Dendritic cell treated with granulocyte-macrophage colony-stimulating factor and Interleukin-4, amounts not matched to agents 40 ng/mL and 50 ng/mL, for 4 days (primary cell): Measurements from ENCODE around the gene GNG2.

ENCODE experiments used
- H3K27ac Mint-ChIP-seq: one replicate; pipeline ENCODE4 v1.8.0; 2022; ENCODE audit warnings: mild to moderate bottlenecking, mixed read lengths
- H3K27me3 Mint-ChIP-seq: one replicate; pipeline ENCODE4 v1.8.0; 2022; ENCODE audit warnings: mild to moderate bottlenecking, mixed read lengths
- H3K36me3 Mint-ChIP-seq: one replicate; pipeline ENCODE4 v1.8.0; 2022; ENCODE audit warnings: low read depth, mixed read lengths
- H3K4me1 Mint-ChIP-seq: one replicate; pipeline ENCODE4 v1.8.0; 2022; ENCODE audit warnings: low read depth, mixed read lengths
- H3K4me3 Mint-ChIP-seq: one replicate; pipeline ENCODE4 v1.8.0; 2022; ENCODE audit warnings: mild to moderate bottlenecking, moderate library complexity, mixed read lengths
- H3K9me3 Mint-ChIP-seq: one replicate; pipeline ENCODE4 v1.8.0; 2022; ENCODE audit warnings: mixed read lengths
- intact Hi-C: fragments of 100-400 bp; cut with micrococcal nuclease; formaldehyde crosslinking; loops from one replicate; pipeline ENCODE4 v1.15.0; 2022

Gene GNG2

GRCh38 chr14:51924600-51924999 is 64.2 kb downstream of the GNG2 start:
- Mint-ChIP-seq H3K36me3 (no peaks in the 10 kb centered on the region), H3K4me3 (no peak overlapping the region), H3K27me3 (no peaks in the 10 kb centered on the region), H3K4me1 (peaks cover 14% of the 10 kb centered on the region), H3K27ac (no peak overlapping the region), H3K9me3 (no peaks in the 10 kb centered on the region)
- intact Hi-C loops, result no loop called here

DNA sequence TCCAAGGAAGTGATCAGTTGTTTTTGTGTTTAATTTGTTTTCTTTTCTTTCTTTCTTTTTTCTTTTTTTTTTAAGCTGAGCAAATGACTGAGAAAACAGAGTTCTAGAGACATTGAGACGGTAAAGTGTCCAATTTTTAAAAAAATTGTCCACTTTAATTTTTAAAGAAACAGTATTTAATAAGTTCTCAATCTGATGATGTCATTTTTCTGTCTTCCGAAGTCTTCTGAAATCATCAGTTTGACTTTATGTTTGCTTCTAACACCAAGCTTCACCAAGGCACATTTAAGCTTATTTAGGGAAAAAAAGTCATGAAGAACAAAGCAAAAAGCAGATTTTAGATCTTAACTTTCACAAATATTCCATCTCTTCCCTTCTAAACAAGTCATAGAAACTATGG is 65.6 kb downstream of the GNG2 start:
- peaks cover 2% of the 10 kb centered on the region for H3K9me3 Mint-ChIP-seq
- no peaks in the 10 kb centered on the region for H3K36me3 Mint-ChIP-seq
- intact Hi-C loops, result no loop called here
- peaks cover 21% of the 10 kb centered on the region for H3K4me1 Mint-ChIP-seq
- H3K27ac Mint-ChIP-seq, result no peak overlapping the region
- H3K4me3 Mint-ChIP-seq, result no peak overlapping the region
- no peaks in the 10 kb centered on the region for H3K27me3 Mint-ChIP-seq

- intact Hi-C loops, result no loop called here
- H3K27me3 Mint-ChIP-seq, result no peaks in the 10 kb centered on the region
- H3K4me1 Mint-ChIP-seq, result peaks cover 26% of the 10 kb centered on the region
- no peaks in the 10 kb centered on the region for H3K36me3 Mint-ChIP-seq
- no peak overlapping the region for H3K27ac Mint-ChIP-seq
- H3K9me3 Mint-ChIP-seq, result peaks cover 6% of the 10 kb centered on the region
- no peak overlapping the region for H3K4me3 Mint-ChIP-seq
Measured at GRCh38 chr14:51926449-51926848, 66.0 kb downstream of the GNG2 start.

- Mint-ChIP-seq H3K36me3 (no peaks in the 10 kb centered on the region), H3K27me3 (no peaks in the 10 kb centered on the region), H3K27ac (no peak overlapping the region), H3K4me1 (peaks cover 29% of the 10 kb centered on the region), H3K9me3 (peaks cover 9% of the 10 kb centered on the region), H3K4me3 (no peak overlapping the region)
- intact Hi-C loops, result no loop called here
Measured at GRCh38 chr14:51928568-51928967, 68.2 kb downstream of the GNG2 start.

DNA sequence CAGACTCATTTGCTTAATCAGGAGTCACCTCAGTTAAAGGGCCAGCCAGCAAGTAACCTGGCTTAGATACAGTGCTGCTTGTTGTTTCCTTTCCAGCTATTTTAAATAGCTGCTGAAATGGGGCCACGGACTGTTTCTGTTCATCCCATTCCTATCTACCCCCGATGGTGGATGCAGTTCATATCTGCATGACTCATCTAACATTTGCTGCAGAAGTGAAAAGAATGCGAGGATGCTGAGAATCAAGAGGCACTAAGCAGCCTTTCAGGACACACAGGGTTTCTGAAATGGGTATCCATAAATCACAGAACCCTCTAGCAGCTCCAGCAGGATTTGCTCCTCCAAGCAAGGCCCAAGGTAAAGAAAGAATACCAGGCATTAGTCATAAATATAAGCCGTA is 68.8 kb downstream of the GNG2 start:
- no peak overlapping the region for H3K4me3 Mint-ChIP-seq
- intact Hi-C loops, result no loop called here
- peaks cover 9% of the 10 kb centered on the region for H3K9me3 Mint-ChIP-seq
- peaks cover 30% of the 10 kb centered on the region for H3K4me1 Mint-ChIP-seq
- no peaks in the 10 kb centered on the region for H3K36me3 Mint-ChIP-seq
- no peak overlapping the region for H3K27ac Mint-ChIP-seq
- no peaks in the 10 kb centered on the region for H3K27me3 Mint-ChIP-seq

GRCh38 chr14:51929910-51930682 is 69.7 kb downstream of the GNG2 start:
- Mint-ChIP-seq H3K4me3 (no peak overlapping the region), H3K4me1 (peaks cover 26% of the 10 kb centered on the region), H3K27me3 (no peaks in the 10 kb centered on the region), H3K9me3 (peaks cover 9% of the 10 kb centered on the region), H3K27ac (no peak overlapping the region), H3K36me3 (no peaks in the 10 kb centered on the region)
- intact Hi-C loops, result no loop called here

DNA sequence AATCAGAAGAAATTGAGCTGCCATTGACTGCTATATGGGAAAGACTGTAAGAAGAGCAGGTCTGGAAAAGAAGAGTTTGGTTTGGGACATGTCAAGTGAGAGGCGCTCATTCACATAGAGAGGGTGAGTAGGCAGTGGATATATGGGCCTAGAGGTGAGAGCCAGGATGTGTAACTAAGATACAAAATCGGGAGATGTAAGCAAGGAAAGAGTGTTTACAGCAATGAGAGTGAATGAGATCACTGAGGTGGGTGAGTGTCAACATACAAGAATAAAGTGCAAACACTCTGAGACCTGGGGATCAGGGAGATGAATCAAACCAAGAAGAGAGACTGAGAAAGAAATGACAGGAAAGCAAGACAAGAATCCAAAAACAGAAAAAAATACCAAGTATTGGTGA is 70.9 kb downstream of the GNG2 start:
- H3K4me1 Mint-ChIP-seq, result peaks cover 26% of the 10 kb centered on the region
- peaks cover 9% of the 10 kb centered on the region for H3K9me3 Mint-ChIP-seq
- H3K27me3 Mint-ChIP-seq, result no peaks in the 10 kb centered on the region
- H3K36me3 Mint-ChIP-seq, result no peaks in the 10 kb centered on the region
- H3K27ac Mint-ChIP-seq, result no peak overlapping the region
- no peak overlapping the region for H3K4me3 Mint-ChIP-seq
- intact Hi-C loops, result no loop called here

DNA sequence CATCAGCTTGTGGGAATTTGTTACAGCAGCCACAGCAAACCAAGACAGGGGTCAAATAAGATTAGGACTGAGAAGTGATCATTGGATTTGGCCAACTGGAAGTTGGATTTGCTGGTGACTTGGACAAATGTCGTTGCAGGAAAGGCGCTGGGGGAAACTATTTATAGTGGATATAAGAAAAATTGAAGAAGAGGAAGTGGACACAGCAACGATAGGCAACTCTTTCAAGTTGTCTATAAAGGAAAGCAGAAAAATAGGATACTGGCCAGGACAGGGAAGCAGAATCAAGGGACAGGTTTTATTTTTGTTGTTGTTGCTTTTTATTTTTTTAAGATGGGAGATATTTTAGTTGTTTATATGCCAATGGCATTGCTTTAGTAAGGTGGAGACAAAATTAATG is 72.8 kb downstream of the GNG2 start:
- no peak overlapping the region for H3K4me3 Mint-ChIP-seq
- H3K27ac Mint-ChIP-seq, result peak overlapping the region; percentile 4
- intact Hi-C loops, result no loop called here
- peaks cover 26% of the 10 kb centered on the region for H3K4me1 Mint-ChIP-seq
- peaks cover 9% of the 10 kb centered on the region for H3K9me3 Mint-ChIP-seq
- no peaks in the 10 kb centered on the region for H3K27me3 Mint-ChIP-seq
- no peaks in the 10 kb centered on the region for H3K36me3 Mint-ChIP-seq

GRCh38 chr14:51938137-51938536 is 77.7 kb downstream of the GNG2 start:
- H3K4me3 Mint-ChIP-seq, result no peak overlapping the region
- no peaks in the 10 kb centered on the region for H3K9me3 Mint-ChIP-seq
- H3K4me1 Mint-ChIP-seq, result peaks cover 7% of the 10 kb centered on the region
- H3K27me3 Mint-ChIP-seq, result no peaks in the 10 kb centered on the region
- intact Hi-C loops, result no loop called here
- peaks cover 8% of the 10 kb centered on the region for H3K36me3 Mint-ChIP-seq
- no peak overlapping the region for H3K27ac Mint-ChIP-seq

DNA sequence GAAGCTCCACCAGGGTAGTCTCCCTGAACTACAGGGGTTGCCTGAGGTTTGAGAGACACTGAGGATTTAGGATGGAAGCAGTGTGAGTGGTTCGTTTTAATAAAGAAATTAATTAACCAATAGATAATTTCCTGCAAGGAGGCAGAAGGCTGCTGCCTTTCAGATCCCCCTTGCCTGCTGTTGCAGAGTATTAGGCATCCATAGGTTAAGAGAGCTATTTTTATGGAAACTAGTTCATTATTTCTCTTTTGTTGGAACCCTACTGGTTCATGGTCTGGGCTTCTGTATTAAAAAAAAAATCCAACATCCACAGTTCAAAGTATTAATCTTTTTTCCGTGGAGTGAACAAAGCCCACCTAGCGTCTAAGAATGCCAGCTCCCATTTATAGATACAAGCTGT is 78.4 kb downstream of the GNG2 start:
- Mint-ChIP-seq H3K27me3 (no peaks in the 10 kb centered on the region), H3K9me3 (no peaks in the 10 kb centered on the region), H3K4me3 (no peak overlapping the region), H3K36me3 (peaks cover 8% of the 10 kb centered on the region), H3K4me1 (peaks cover under 1% of the 10 kb centered on the region), H3K27ac (no peak overlapping the region)
- intact Hi-C loops, result no loop called here

GRCh38 chr14:51939226-51939625 is 78.8 kb downstream of the GNG2 start:
- Mint-ChIP-seq H3K4me3 (no peak overlapping the region), H3K36me3 (peaks cover 8% of the 10 kb centered on the region), H3K4me1 (no peaks in the 10 kb centered on the region), H3K27me3 (no peaks in the 10 kb centered on the region), H3K27ac (no peak overlapping the region), H3K9me3 (no peaks in the 10 kb centered on the region)
- intact Hi-C loops, result no loop called here

DNA sequence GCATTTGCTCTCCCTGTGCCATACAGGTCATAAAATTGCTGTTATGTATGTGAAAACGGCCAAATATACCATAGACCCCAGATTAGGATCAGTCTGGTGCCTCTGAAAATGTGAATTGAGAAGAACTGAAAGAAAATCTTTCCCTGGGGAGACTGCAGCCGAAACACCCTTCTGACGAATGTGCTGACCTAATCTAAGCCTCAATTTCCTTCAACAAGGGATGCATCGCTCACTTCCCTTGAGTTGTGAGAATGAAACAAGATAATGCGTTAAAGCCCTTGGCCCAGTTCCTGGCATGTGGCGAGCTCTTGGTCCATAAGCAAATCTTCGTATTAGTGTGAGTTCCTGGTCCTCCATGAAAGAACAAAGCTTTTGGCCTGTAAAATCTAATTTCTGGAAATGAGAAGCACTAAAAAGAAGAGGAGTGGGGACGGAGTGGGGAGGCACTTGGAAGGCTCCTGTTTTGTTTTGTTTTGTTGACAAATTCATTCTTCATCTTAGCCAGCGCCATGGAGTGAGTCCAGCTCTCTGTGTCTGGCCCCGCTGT is 79.4 kb downstream of the GNG2 start:
- peaks cover 8% of the 10 kb centered on the region for H3K36me3 Mint-ChIP-seq
- intact Hi-C loops, result no loop called here

GRCh38 chr14:51942971-51943370 is 82.6 kb downstream of the GNG2 start:
- H3K27ac Mint-ChIP-seq, result no peak overlapping the region
- H3K27me3 Mint-ChIP-seq, result no peaks in the 10 kb centered on the region
- H3K4me1 Mint-ChIP-seq, result no peaks in the 10 kb centered on the region
- peaks cover 17% of the 10 kb centered on the region for H3K36me3 Mint-ChIP-seq
- peaks cover 31% of the 10 kb centered on the region for H3K9me3 Mint-ChIP-seq
- H3K4me3 Mint-ChIP-seq, result no peak overlapping the region
- intact Hi-C loops, result no loop called here

More for the DNA sequence above, 79.4 kb downstream of the GNG2 start:
- H3K27me3 Mint-ChIP-seq, result no peaks in the 10 kb centered on the region
- H3K27ac Mint-ChIP-seq, result no peak overlapping the region
- peaks cover 5% of the 10 kb centered on the region for H3K9me3 Mint-ChIP-seq
- no peak overlapping the region for H3K4me3 Mint-ChIP-seq
- no peaks in the 10 kb centered on the region for H3K4me1 Mint-ChIP-seq

DNA sequence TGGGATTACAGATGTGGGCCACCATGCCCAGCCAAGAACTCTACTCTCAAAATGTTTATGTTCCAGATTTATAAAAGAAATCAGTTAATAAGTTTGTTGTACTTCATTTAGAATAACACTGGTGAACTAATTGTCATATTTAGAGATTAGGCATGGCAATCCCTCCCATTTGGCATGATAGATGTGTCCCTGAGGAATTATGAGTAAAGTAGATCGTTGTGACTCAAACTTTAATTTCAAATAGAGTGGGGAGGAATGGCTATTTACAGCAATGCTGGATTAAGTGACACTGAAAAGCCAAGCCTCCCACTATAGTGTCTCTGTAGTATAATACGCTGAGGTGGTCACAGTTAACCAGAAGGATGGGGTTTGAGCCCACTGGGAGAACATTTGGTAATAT is 89.6 kb downstream of the GNG2 start:
- no peaks in the 10 kb centered on the region for H3K27me3 Mint-ChIP-seq
- no peak overlapping the region for H3K4me3 Mint-ChIP-seq
- H3K4me1 Mint-ChIP-seq, result no peaks in the 10 kb centered on the region
- H3K36me3 Mint-ChIP-seq, result peaks cover 58% of the 10 kb centered on the region
- intact Hi-C loops, result no loop called here
- no peak overlapping the region for H3K27ac Mint-ChIP-seq
- H3K9me3 Mint-ChIP-seq, result peaks cover 24% of the 10 kb centered on the region

DNA sequence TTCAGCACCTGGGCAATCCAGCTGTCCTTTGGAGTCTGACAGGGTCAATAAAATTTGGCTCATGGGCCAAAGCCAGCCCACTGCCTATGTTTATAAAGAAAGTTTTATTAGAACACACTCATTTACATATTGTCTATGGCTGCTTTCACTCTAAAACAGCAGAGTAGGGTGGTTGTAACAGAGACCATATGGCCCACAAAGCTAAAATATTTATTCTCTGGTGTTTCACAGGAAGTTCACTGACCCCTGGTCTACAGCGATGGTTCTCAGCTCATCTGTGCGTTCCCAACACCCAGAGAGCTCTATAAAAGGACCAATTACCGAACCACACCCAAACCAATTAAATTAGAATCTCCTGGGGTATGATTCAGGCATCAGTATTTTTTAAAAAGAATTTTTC is 91.2 kb downstream of the GNG2 start:
- intact Hi-C loops, result no loop called here
- no peaks in the 10 kb centered on the region for H3K4me1 Mint-ChIP-seq
- no peak overlapping the region for H3K4me3 Mint-ChIP-seq
- no peaks in the 10 kb centered on the region for H3K27me3 Mint-ChIP-seq
- H3K9me3 Mint-ChIP-seq, result peaks cover 9% of the 10 kb centered on the region
- H3K36me3 Mint-ChIP-seq, result peaks cover 54% of the 10 kb centered on the region
- H3K27ac Mint-ChIP-seq, result no peak overlapping the region
